K562 (cell line): ENCODE results near the gene CCDC85B. TPM values are rescaled to one million over a fixed set of nuclear protein-coding genes. Genes with fewer than 3 reads are reported as not detected.
A peak's percentile ranks its signal among the peaks of the same experiment; 100 is the strongest.

Source experiments
- ATAC-seq: fragments of 200-7000 bp; cut with Tn5 transposase; 3 replicates; pipeline ENCODE4 v1.9.1; 2020; ENCODE audit warnings: moderate library complexity
- BruUV-seq: library from RNA; stranded (reverse); fragments of 400-500 nt; replicated peaks from 2 replicates; lab custom pipeline; 2021; lab: Mats Ljungman, UMichigan
- CTCF ChIA-PET: fragments of 300-600 bp; formaldehyde crosslinking; extraction: SDS; loops from one replicate; lab custom pipeline; 2021; ENCODE audit warnings: low intra/inter-chr PET ratio; lab: Yijun Ruan, JAX
- POLR2A ChIA-PET: fragments of 300-600, 350-650 bp; sonication (Branson Sonifier 250); formaldehyde crosslinking; extraction: SDS; loops from one replicate; lab custom pipeline; 2021; ENCODE audit warnings: antibody characterized with exemption, inconsistent platforms; lab: Yijun Ruan, JAX
- DNase-seq, 4 experiments: peaks; one replicate each; pipeline versions ENCODE4 v3.0.0 to v3.0.0-alpha.2; 2011 to 2018; ENCODE audit warnings: low spot score in 3 of 4, mixed read lengths in 3 of 4; ENCODE audit errors: extremely low read depth in 1 of 4
- FAIRE-seq: peaks from 2 replicates; lab custom pipeline; 2011; peaks lifted over from hg19 to GRCh38; lab: Jason Lieb, UNC
- H2AFZ ChIP-seq: 2 replicates; pipeline ENCODE4 v1.6.0; 2011; ENCODE audit warnings: low read depth, low read length, control low read depth, inconsistent platforms
- H3K27ac ChIP-seq: fragments of 200-600 bp; 3 replicates; pipeline ENCODE4 v1.8.0; 2011; ENCODE audit warnings: low read depth, mild to moderate bottlenecking, control low read depth, inconsistent platforms, low read length, moderate library complexity, mixed read lengths; ENCODE audit errors: extremely low read depth
- H3K27me3 ChIP-seq, 2 experiments: fragments of 300-600 bp in 1 of 2; 2 replicates in 1 of 2; 3 replicates in 1 of 2; pipeline versions ENCODE4 v1.6.0 to v1.8.0; 2011; ENCODE audit warnings: inconsistent platforms in 2 of 2, low read length in 2 of 2, mild to moderate bottlenecking in 1 of 2, mixed read lengths in 1 of 2, moderate library complexity in 1 of 2; ENCODE audit not compliant: control insufficient read depth in 2 of 2, insufficient read depth in 2 of 2
- H3K36me3 ChIP-seq: fragments of 300-600 bp; 3 replicates; pipeline ENCODE4 v1.8.0; 2011; ENCODE audit warnings: mild to moderate bottlenecking, low read length, inconsistent platforms; ENCODE audit not compliant: control insufficient read depth, insufficient read depth
- H3K4me1 ChIP-seq, 2 experiments: fragments of 200-600 bp in 1 of 2; replicated peaks in 1 of 2; 2 replicates in 1 of 2; 3 replicates in 1 of 2; pipeline versions ENCODE4 v1.5.1 to v1.8.0; 2011; ENCODE audit warnings: inconsistent platforms in 2 of 2, low read length in 2 of 2, mild to moderate bottlenecking in 1 of 2, mixed read lengths in 1 of 2, moderate library complexity in 1 of 2; ENCODE audit not compliant: control insufficient read depth in 2 of 2, insufficient read depth in 2 of 2
- H3K4me2 ChIP-seq: 2 replicates; pipeline ENCODE4 v1.6.1; 2011; ENCODE audit warnings: low read length, control low read depth, inconsistent platforms, mixed read lengths; ENCODE audit not compliant: insufficient read depth
- H3K4me3 ChIP-seq: fragments of 200-600 bp; sonication (generic), shearing (Covaris generic); 2 replicates; pipeline ENCODE4 v1.5.1; 2016; ENCODE audit warnings: control low read depth, inconsistent platforms
- H3K79me2 ChIP-seq: fragments of 200-600 bp; 3 replicates; pipeline ENCODE4 v1.8.0; 2011; ENCODE audit warnings: low read length, inconsistent platforms; ENCODE audit not compliant: control insufficient read depth, insufficient read depth
- H3K9ac ChIP-seq, 2 experiments: 2 replicates each; pipeline versions ENCODE4 v1.6.0 to v1.6.1; 2011; ENCODE audit warnings: low read depth in 2 of 2, low read length in 2 of 2, control low read depth in 1 of 2, inconsistent platforms in 1 of 2, mild to moderate bottlenecking in 1 of 2, mixed read lengths in 1 of 2; ENCODE audit not compliant: insufficient read depth in 1 of 2
- H3K9me1 ChIP-seq: one replicate; pipeline ENCODE4 v1.6.0; 2011; ENCODE audit warnings: inconsistent platforms, mild to moderate bottlenecking, low read length, moderate library complexity; ENCODE audit not compliant: control insufficient read depth, insufficient read depth
- H3K9me3 ChIP-seq: replicated peaks from 2 replicates; pipeline ENCODE4 v1.5.1; 2011; ENCODE audit warnings: low read depth, low read length, inconsistent platforms; ENCODE audit not compliant: control insufficient read depth, insufficient read depth
- H4K20me1 ChIP-seq: replicated peaks from 2 replicates; pipeline ENCODE4 v1.6.1; 2011; ENCODE audit warnings: low read length, inconsistent platforms, mixed read lengths; ENCODE audit not compliant: control insufficient read depth, insufficient read depth
- ATF6 ChIP-seq: sonication (generic); formaldehyde crosslinking; IDR thresholded peaks from 2 replicates; pipeline ENCODE4 v1.4.0; 2020; ENCODE audit warnings: mild to moderate bottlenecking, missing genetic modification reagents
- ETS1 ChIP-seq: conservative IDR thresholded peaks from 2 replicates; pipeline ENCODE4 v1.6.1; 2011; ENCODE audit warnings: low read depth, mild to moderate bottlenecking, low read length; ENCODE audit not compliant: control insufficient read depth
- GABPB1 ChIP-seq: sonication (generic); formaldehyde crosslinking; IDR thresholded peaks from 2 replicates; pipeline ENCODE4 v1.8.0; 2022; ENCODE audit warnings: mild to moderate bottlenecking, missing genetic modification reagents
- KAT7 ChIP-seq: sonication (generic); formaldehyde crosslinking; IDR thresholded peaks from 2 replicates; pipeline ENCODE4 v1.8.0; 2022; ENCODE audit warnings: missing genetic modification reagents, mild to moderate bottlenecking, borderline replicate concordance
- MAZ ChIP-seq, 2 experiments: fragments of 450-650 bp in 1 of 2; sonication (generic) in 1 of 2; formaldehyde crosslinking; IDR thresholded peaks in 1 of 2; conservative IDR thresholded peaks in 1 of 2; 2 replicates each; pipeline versions ENCODE4 v1.4.0 to v1.5.0; 2020; ENCODE audit warnings: mild to moderate bottlenecking in 1 of 2, missing genetic modification reagents in 1 of 2
- MYC ChIP-seq, 2 experiments: fragments of 250-450 bp in 1 of 2; sonication (Bioruptor Pico) in 1 of 2; IDR thresholded peaks; 2 replicates each; pipeline versions ENCODE4 v1.5.1 to v1.6.1; 2012 to 2021; ENCODE audit warnings: low read depth in 2 of 2, borderline replicate concordance in 1 of 2, improper control_type of control experiment in 1 of 2, low read length in 1 of 2, mild to moderate bottlenecking in 1 of 2, moderate library complexity in 1 of 2
- RBM39 ChIP-seq: fragments of 200-400 bp; formaldehyde crosslinking; optimal IDR thresholded peaks from 2 replicates; pipeline ENCODE3; 2018; ENCODE audit warnings: low read depth, low read length
- SMAD4 ChIP-seq: fragments of 250-450 bp; sonication (Bioruptor Pico); conservative IDR thresholded peaks from 2 replicates; pipeline ENCODE4 v1.8.0; 2021; ENCODE audit warnings: inconsistent platforms, mild to moderate bottlenecking, moderate library complexity
- ZBTB7A ChIP-seq: IDR thresholded peaks from 2 replicates; pipeline ENCODE4 v1.6.1; 2011; ENCODE audit warnings: low read depth, mild to moderate bottlenecking, low read length, moderate library complexity, borderline replicate concordance; ENCODE audit not compliant: control insufficient read depth
- ZFX ChIP-seq: sonication (generic); formaldehyde crosslinking; IDR thresholded peaks from 2 replicates; pipeline ENCODE4 v1.8.0; 2022; ENCODE audit warnings: mild to moderate bottlenecking, missing genetic modification reagents, moderate library complexity
- ZNF277 ChIP-seq: fragments of 250-450 bp; sonication (Bioruptor Pico); IDR thresholded peaks from 2 replicates; pipeline ENCODE4 v1.8.0; 2022; ENCODE audit warnings: inconsistent platforms, mild to moderate bottlenecking, moderate library complexity, borderline replicate concordance
- ZNF589 ChIP-seq: fragments of 200-800 bp; sonication (Bioruptor generic); IDR thresholded peaks from 2 replicates; pipeline ENCODE4 v1.6.1; 2016; ENCODE audit warnings: low read depth, missing genetic modification characterization, missing compliant biosample characterization
- WGBS: fragments of 100-300 bp; shearing (Covaris generic); methylation state at CpG from one replicate; pipeline ENCODE4 v1.1.6; 2016; ENCODE audit warnings: low coverage, mixed read lengths; ENCODE audit not compliant: insufficient coverage; ENCODE audit errors: missing lambda C conversion rate; 5-methylcytosine and 5-hydroxymethylcytosine counted together
- in situ Hi-C: fragments of 300-500 bp; cut with MboI; formaldehyde crosslinking; loops from 4 replicates; pipeline ENCODE4 v1.15.0; 2018; ENCODE audit warnings: inconsistent platforms, mixed read lengths
- intact Hi-C: fragments of 100-400 bp; cut with micrococcal nuclease; formaldehyde crosslinking; loops from 2 replicates; pipeline ENCODE4 v1.14.2; 2022
- polyA plus RNA-seq, 8 experiments: library from polyadenylated mRNA; depleted of rRNA in 4 of 8; stranded (reverse) in 5 of 8; unstranded in 3 of 8; fragments of >200 nt; fragmentation: Nextera tagmentation in 2 of 8; fragmentation: Illumina TruSeq in 1 of 8; extraction: Ambion mirVana in 2 of 8; extraction: Trizol in 1 of 8; gene quantifications; 2 replicates each; pipeline versions ENCODE4 v1.2.1 to v1.2.3, GENCODE V29; 2011 to 2014; ENCODE audit warnings: inconsistent platforms in 1 of 8, missing spikeins in 1 of 8
- total RNA-seq, 7 experiments: library from RNA; depleted of rRNA in 6 of 7; stranded (reverse); fragments of >200 nt in 6 of 7; fragmentation: Illumina TruSeq in 2 of 7; extraction: Trizol in 2 of 7; gene quantifications; 2 replicates each; pipeline versions ENCODE4 v1.2.1 to v1.2.3, GENCODE V29; 2011 to 2021; ENCODE audit warnings: low replicate concordance in 1 of 7

CCDC85B gene
- total and polyA plus RNA-seq, 9 of the 15 experiments (the other 6 are each of a cell fraction or from before 2014, with no cell fraction given), result 0.14 to 138 (median 6.2) TPM

GRCh38 chr11:65867284-65868071, 23.0 kb upstream of the CCDC85B start:
- ATAC-seq (peak; percentile 73), FAIRE-seq (peak; percentile 78), DNase-seq (peak in 3 of 4 experiments; percentile 51 to 68 (median 60))
- BruUV-seq, result no TSS peak
- Histone ChIP-seq H3K36me3 (peaks cover 57% of the 10 kb centered on the region; the same call in 2 of the 3 replicates), H3K9me1 (no peaks in the 10 kb centered on the region), H3K9ac (peak overlapping the region in 1 of 2 experiments; percentile 83; a peak in 3 of 4 replicates), H3K27me3 (no peaks in the 10 kb centered on the region), H3K4me1 (peaks cover 18 to 77% of the 10 kb centered on the region in 2 experiments; a peak in 4 of 5 replicates), H3K4me3 (no peak overlapping the region), H4K20me1 (no peaks in the 10 kb centered on the region), H3K27ac (peak overlapping the region; percentile 65; the same call in 2 of the 3 replicates), H2AFZ (no peak overlapping the region), H3K4me2 (peak overlapping the region; percentile 49; the same call in 1 of the 2 replicates), H3K9me3 (no peaks in the 10 kb centered on the region), H3K79me2 (peaks cover 6% of the 10 kb centered on the region; the same call in 1 of the 3 replicates)
- ChIA-PET CTCF (no interaction called here), POLR2A (interaction anchor here (0.8 to 8.2 kb wide), 4 partner anchors 8 to 45 kb away, joined by 3 to 151 read pairs (median 76); partner anchors contain the start of genes CCDC85B, CFL1, CTSW and FIBP)
- intact Hi-C loops (no loop called here), in situ Hi-C loops (no loop called here)
- 46% methylated on average over 28 of the region's 29 CpGs for WGBS
- TF ChIP-seq GABPB1 (CRISPR knock-in tag) (0 out of 2 replicates have a peak, but pooled peaks have one; percentile 46), MAZ (CRISPR knock-in tag; conservative IDR thresholded peaks at IDR 0.05 in 1 of 2, IDR thresholded peaks at IDR 0.05 in 1 of 2) (peak in 1 of 2 experiments; percentile 49; a peak in 1 of 4 replicates), ZBTB7A (peak; percentile 19; the same call in 1 of the 2 replicates), RBM39 (no peak), ATF6 (no peak), ETS1 (no peak), KAT7 (CRISPR knock-in tag) (0 out of 2 replicates have a peak, but pooled peaks have one; percentile 29), ZNF277 (no peak), SMAD4 (CRISPR knock-in tag) (peak; percentile 59), ZFX (0 out of 2 replicates have a peak, but pooled peaks have one; percentile 1), MYC (IDR thresholded peaks at IDR 0.05; ENCODE audit: low read depth, low read length) (no peak), MYC (CRISPR knock-in tag; IDR thresholded peaks at IDR 0.05; ENCODE audit: borderline replicate concordance, low read depth) (no peak), ZNF589 (0 out of 2 replicates have a peak, but pooled peaks have one; percentile 5)
